Measurements from ENCODE around the gene FANCI. TPM values are rescaled to one million over a fixed set of nuclear protein-coding genes. Genes with fewer than 3 reads are reported as not detected.

The FANCI gene
- total RNA-seq, 2 donors from 2014 or later, result 94.5 to 173 TPM

DNA sequence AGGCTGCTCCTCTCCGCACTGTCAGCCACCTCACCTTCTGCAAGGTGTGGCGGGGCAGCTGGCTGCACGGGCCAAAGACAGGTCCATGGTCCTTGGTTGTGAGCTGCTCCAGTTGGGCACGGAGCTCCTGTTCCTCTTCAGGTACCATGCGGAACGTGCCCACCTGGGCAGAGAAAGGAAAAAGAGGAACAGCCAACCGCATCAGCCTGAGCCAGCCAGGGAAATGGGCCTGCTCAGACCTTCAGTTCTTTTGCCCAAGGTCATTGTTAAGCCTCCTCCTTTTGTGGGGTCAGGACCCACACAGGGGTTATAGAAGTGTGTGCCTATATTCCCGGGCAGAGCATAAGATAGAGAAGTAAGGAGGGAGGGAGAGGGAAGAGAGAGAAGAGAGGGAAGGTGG is 25.2 kb upstream of the FANCI start:
- no peak overlapping the region for H3K9ac ChIP-seq (ENCODE audit: extremely low read depth, low read length, poor library complexity, severe bottlenecking)
- no peaks in the 10 kb centered on the region for H3K36me3 Mint-ChIP-seq (ENCODE audit: low read depth)
- 73 to 94% methylated on average over 2 to 8 of the region's 8 CpGs for WGBS, 2 experiments (ENCODE audit: insufficient coverage in 1 of 2, insufficient read length in 1 of 2)
- DNase-seq, result no peak
- H3K36me3 ChIP-seq (ENCODE audit: control insufficient read depth, insufficient read depth, low read length), result no peaks in the 10 kb centered on the region
- no peak overlapping the region for H3K4me3 ChIP-seq (ENCODE audit: low read length)
- TF ChIP-seq, protein P1, sequence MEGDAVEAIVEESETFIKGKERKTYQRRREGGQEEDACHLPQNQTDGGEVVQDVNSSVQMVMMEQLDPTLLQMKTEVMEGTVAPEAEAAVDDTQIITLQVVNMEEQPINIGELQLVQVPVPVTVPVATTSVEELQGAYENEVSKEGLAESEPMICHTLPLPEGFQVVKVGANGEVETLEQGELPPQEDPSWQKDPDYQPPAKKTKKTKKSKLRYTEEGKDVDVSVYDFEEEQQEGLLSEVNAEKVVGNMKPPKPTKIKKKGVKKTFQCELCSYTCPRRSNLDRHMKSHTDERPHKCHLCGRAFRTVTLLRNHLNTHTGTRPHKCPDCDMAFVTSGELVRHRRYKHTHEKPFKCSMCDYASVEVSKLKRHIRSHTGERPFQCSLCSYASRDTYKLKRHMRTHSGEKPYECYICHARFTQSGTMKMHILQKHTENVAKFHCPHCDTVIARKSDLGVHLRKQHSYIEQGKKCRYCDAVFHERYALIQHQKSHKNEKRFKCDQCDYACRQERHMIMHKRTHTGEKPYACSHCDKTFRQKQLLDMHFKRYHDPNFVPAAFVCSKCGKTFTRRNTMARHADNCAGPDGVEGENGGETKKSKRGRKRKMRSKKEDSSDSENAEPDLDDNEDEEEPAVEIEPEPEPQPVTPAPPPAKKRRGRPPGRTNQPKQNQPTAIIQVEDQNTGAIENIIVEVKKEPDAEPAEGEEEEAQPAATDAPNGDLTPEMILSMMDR (conservative IDR thresholded peaks at IDR 0.05), result no peak
- H3K4me3 Mint-ChIP-seq, result no peak overlapping the region
- H3K9me3 Mint-ChIP-seq, result no peaks in the 10 kb centered on the region
- H3K4me1 ChIP-seq (ENCODE audit: control insufficient read depth, insufficient read depth, low read length), result no peaks in the 10 kb centered on the region
- peaks cover 2% of the 10 kb centered on the region for H3K27me3 Mint-ChIP-seq (ENCODE audit: insufficient read depth)
- no peak overlapping the region for H3K27ac Mint-ChIP-seq
- H3K27me3 ChIP-seq (ENCODE audit: control insufficient read depth, insufficient read depth, low read length, poor library complexity, severe bottlenecking), result no peaks in the 10 kb centered on the region
- no peaks in the 10 kb centered on the region for H3K9me3 ChIP-seq (ENCODE audit: control insufficient read depth, low read length)
- peaks cover 4% of the 10 kb centered on the region for H3K4me1 Mint-ChIP-seq
- no peak overlapping the region for H3K27ac ChIP-seq (ENCODE audit: low read depth, low read length)

DNA sequence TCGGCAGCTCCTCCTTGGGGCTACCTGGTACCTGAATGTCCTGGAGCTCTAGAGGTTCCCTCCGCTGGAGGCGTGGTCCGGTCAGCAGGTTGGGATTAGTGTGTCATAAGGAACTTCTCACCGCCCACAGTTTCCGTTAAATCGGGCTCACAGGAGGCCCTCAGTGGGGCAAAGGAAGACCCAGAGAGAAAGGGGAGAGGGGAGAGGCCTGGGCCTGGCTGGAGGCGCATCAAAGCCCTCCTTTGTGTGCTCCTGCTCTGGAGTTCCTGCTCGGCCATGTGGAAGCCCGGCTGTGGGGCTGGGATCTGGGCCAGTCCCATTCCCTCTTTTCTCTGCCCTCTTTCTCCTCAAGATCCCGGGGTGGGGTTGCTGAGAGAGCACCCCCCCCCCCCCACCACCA is 22.2 kb upstream of the FANCI start, which contains the start of gene RLBP1:
Gene RLBP1 (minus strand): TSS at position 37 of the 400 bp plus-strand sequence. CDS start 2,604 bp downstream, outside the sequence.
- no peaks in the 10 kb centered on the region for H3K27me3 Mint-ChIP-seq (ENCODE audit: insufficient read depth)
- H3K9me3 Mint-ChIP-seq, result no peaks in the 10 kb centered on the region
- H3K36me3 Mint-ChIP-seq (ENCODE audit: low read depth), result no peaks in the 10 kb centered on the region
- no peaks in the 10 kb centered on the region for H3K36me3 ChIP-seq (ENCODE audit: control insufficient read depth, insufficient read depth, low read length)
- H3K9me3 ChIP-seq (ENCODE audit: control insufficient read depth, low read length), result no peaks in the 10 kb centered on the region
- no peaks in the 10 kb centered on the region for H3K4me1 ChIP-seq (ENCODE audit: control insufficient read depth, insufficient read depth, low read length)
- no peak within 1 kb of the TSS for H3K4me3 Mint-ChIP-seq
- H3K4me1 Mint-ChIP-seq, result peaks cover 8% of the 10 kb centered on the region
- H3K27ac ChIP-seq (ENCODE audit: low read depth, low read length), result no peak within 1 kb of the TSS
- 92% methylated on average over 10 of the region's 11 CpGs; no CpG with 5 or more reads in 1 of the 2 experiments for WGBS, 2 experiments (ENCODE audit: insufficient coverage in 1 of 2, insufficient read length in 1 of 2)
- no peak within 1 kb of the TSS for H3K9ac ChIP-seq (ENCODE audit: extremely low read depth, low read length, poor library complexity, severe bottlenecking)
- no peaks in the 10 kb centered on the region for H3K27me3 ChIP-seq (ENCODE audit: control insufficient read depth, insufficient read depth, low read length, poor library complexity, severe bottlenecking)
- TF ChIP-seq, protein P1 (conservative IDR thresholded peaks at IDR 0.05), result no peak
- no peak for DNase-seq
- H3K27ac Mint-ChIP-seq, result no peak within 1 kb of the TSS
- no peak within 1 kb of the TSS for H3K4me3 ChIP-seq (ENCODE audit: low read length)

DNA sequence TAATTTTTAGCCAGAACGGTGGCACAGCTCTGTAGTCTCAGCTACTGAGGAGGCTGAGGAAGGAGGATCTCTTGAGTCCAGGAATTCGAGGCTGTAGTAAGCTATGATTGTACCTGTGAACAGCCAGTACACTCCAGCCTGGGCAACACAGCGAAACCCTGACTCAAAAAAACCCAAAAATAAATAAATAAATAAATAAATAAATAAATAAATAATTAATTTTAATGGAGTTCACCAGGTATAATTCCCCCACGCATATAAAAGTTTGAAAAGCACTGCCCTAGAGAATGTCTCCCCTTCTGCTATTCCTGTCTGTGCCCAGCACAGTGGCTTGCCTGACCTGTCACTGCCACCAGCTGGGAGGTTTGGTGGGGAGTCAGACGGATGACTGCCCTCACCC is 18.2 kb upstream of the FANCI start:
- H3K9ac ChIP-seq (ENCODE audit: extremely low read depth, low read length, poor library complexity, severe bottlenecking), result no peak overlapping the region
- no peaks in the 10 kb centered on the region for H3K27me3 ChIP-seq (ENCODE audit: control insufficient read depth, insufficient read depth, low read length, poor library complexity, severe bottlenecking)
- H3K9me3 ChIP-seq (ENCODE audit: control insufficient read depth, low read length), result no peaks in the 10 kb centered on the region
- peaks cover 3% of the 10 kb centered on the region for H3K4me1 ChIP-seq (ENCODE audit: control insufficient read depth, insufficient read depth, low read length)
- no peak overlapping the region for H3K27ac ChIP-seq (ENCODE audit: low read depth, low read length)
- H3K4me3 ChIP-seq (ENCODE audit: low read length), result no peak overlapping the region
- no peaks in the 10 kb centered on the region for H3K36me3 Mint-ChIP-seq (ENCODE audit: low read depth)
- no peaks in the 10 kb centered on the region for H3K27me3 Mint-ChIP-seq (ENCODE audit: insufficient read depth)
- H3K36me3 ChIP-seq (ENCODE audit: control insufficient read depth, insufficient read depth, low read length), result no peaks in the 10 kb centered on the region
- H3K4me3 Mint-ChIP-seq, result no peak overlapping the region
- peaks cover 17% of the 10 kb centered on the region for H3K4me1 Mint-ChIP-seq
- WGBS, 2 experiments (ENCODE audit: insufficient coverage in 1 of 2, insufficient read length in 1 of 2), result 99 to 100% methylated on average over 2 to 4 of the region's 5 CpGs
- H3K9me3 Mint-ChIP-seq, result no peaks in the 10 kb centered on the region
- TF ChIP-seq, protein P1 (conservative IDR thresholded peaks at IDR 0.05), result no peak
- no peak overlapping the region for H3K27ac Mint-ChIP-seq
- no peak for DNase-seq

Measured in endodermal cell (in vitro differentiated cells).